LHCN-M2 (cell line): ENCODE data around the gene NOD2. TPM values are rescaled to one million over a fixed set of nuclear protein-coding genes. Genes with fewer than 3 reads are reported as not detected.

Experiments
- DNase-seq: peaks from one replicate; pipeline ENCODE4 v3.0.0-alpha.2; 2012; ENCODE audit warnings: low read depth
- total RNA-seq: library from RNA; depleted of rRNA; stranded (reverse); fragments of >200 nt; gene quantifications from 2 replicates; pipeline ENCODE4 v1.2.3, GENCODE V29; 2014

NOD2 gene
- total RNA-seq, 1 experiment from 2014 or later, result 0.80 TPM

DNA sequence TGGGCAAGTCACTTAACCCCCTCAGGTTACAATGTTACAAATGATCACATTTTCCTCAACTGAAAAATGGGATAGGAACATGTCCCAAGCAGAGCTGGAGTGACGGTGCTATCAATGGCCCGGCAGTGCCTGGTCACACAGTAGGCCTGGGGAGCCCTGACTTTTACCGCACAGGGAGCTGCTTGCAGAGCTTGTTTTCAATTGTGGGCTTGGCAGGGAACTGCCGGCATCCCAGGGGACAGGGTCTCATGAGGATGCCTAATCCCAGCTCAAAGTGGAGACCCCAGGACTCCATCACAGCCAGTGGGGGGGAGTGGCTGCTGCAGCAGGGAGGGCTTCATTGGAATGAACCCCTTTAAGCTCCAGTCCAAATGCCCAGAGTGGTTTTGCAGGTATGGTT, 23.7 kb upstream of the NOD2 start:
- DNase-seq, result no peak

DNA sequence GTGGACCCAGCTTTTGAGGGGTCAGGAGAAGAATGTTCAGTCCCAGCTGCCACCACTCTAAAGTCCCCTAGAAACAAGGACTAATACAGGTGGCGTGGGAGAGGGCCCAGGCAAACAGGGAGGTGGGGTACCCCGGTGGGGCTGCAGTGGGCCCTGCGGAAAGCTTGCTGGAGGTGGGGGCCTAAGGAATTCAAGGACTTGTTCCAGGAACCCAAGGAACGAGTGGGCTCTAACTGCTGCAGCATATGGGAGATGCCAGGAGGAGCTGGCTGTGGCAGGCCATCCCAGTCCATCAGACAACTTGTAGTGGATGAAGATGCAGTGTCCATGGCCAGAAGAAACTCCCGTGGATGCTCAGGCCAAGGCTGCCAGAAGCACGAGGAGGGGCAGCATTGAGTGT, 22.9 kb upstream of the NOD2 start:
- no peak for DNase-seq

DNA sequence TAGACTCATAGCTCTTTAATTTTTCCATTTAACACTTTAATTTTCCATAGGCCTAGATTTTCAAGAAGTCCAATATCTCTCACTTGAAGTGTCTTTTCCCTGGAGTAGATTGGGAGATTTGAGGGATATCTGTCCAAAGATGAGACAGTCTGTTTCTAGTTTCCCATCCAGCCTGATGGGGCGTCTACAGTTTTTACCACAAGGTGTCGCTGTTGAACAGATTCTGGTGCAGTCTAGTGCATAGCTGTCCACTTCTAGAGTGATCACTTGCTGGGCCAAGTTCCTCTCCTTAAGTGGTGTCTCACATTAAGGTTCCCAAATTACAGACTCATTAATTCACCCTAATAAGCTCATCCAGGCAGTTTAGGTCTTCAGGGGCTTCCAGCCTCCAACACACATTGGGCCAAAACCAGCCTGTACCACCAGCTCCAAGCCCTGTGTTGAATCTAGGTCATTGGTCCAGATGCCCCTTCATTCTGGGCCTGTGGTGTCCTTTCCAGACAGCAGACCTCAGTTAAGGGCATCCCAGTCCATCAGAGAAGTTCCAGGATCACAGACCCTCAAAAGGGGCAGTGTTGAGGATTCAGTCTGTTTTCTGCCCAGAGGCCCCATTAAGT, 21.7 kb upstream of the NOD2 start:
- DNase-seq, result peak; percentile 52

DNA sequence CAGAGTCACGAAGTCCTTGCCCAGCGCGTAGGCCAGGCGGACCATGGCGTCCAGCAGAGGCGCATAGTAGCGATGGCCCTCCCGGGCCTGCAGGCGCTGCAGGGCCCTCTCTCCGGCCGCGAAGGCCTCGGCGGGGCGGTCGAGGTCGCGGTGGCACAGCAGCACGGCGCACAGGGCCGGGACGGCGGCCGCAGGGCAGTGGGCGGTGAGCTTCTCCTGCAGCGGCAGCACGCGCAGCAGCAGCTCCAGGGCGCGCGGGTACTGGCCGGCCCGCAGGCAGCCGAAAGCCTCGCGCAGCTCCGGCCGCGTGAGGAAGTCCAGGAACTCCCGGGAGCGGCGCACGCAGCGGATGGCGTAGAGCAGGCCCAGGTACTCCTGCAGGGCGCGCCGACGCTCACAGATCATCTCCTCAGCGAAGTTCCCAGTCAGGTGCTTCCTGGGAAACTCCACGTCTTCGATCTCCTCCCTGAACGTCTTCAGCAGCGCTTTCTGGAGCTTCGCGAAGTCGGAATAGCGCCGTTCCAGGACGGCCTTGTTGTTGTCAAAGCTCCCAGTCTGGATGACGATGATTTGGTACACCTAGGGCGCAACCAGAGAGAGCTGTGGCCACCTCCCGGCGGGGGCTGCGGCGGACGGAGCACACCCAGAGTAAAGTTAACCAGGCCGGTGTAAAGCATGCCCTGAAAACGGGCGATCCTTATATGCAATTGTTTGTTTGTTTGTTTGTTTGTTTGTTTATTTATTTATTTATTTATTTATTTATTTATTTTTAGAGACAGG, 19.7 kb upstream of the NOD2 start:
- no peak for DNase-seq

DNA sequence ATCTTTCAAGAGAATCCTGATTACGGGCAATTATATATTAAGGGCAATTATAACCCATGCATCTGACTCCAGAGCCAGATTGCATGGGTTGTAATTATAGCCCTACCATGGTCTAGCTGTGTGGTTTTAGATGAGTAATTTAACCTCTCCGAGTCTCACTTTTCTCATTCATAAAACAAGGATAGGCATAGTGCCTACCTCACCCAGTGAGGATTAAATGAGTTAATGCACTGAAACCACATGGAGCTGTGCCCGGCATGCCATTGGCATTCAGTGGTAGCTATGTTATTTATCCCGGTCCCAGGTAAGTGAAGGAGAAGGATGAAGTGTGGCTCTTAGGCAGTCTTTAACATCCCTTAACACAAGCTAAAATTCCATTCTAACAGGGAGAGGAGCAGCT, 18.6 kb upstream of the NOD2 start:
- DNase-seq, result peak; percentile 55

DNA sequence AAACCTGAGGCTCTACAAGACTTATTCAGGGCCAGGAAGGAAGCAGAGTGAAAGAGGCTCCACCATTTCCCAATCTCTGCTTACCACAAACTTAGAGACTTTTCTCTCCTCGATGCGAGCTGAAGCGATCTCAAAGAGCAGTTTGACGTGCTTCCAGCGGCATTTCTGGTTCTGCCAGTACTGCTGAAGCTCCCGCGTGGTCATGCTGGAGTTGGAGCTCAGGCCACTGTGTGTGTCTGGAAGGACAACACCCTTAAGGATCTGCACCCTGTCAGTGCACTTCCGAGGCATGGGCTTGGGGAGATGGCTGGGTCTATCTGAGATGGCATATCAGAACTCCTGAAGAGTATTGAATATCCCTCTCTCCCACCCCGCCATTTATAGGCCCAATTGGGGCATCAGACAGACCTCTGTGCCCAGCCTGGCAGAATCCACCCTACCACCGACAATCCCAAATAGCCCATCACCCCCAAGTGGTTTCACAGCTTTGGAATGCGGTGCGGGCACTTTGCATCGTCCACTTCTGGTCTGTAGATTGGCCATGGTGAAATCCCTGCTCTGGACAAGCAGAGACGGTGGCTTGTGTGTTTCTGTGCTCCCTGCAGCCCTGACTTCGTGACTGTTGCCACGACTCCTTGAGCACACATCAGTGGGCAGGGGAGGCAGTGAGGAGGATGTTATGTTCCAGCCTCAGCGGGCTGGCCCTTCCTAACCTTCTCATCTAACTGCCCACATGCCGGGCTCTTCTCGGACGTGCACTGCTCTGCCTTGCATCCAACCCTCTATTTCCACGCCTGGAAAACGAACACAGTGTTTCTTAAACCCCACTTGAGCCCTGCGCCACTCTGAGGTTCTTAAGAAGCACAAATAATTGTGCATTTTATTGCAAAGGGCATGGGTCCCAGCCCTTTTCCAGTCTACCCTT, 17.5 kb upstream of the NOD2 start:
- DNase-seq, result no peak

DNA sequence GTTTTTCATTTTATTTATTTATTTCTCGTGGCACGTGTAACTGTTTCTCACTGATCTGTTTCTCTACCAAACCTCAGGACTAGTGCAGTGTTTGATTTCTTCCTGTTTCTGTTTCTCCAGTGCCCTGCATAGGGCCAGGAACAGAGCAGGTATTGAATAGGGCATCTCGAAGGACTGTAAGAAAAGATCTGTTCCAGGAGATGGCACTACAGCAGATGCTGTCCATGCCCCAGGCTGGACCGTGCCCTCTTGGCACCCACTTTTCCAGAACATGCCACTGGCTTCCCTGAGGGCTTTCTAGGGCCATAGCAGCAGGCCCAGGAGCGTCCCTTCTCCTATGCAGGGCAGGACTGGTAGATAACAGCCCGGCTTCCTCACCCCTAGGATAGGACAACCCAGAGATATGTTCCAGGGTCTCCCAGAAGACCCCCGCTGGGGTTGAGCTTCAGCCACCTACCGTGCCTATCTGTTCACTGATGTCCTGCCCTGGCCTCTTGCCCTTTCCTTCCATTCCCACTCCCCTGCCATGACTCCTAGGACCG, 16.7 kb upstream of the NOD2 start:
- DNase-seq, result no peak

DNA sequence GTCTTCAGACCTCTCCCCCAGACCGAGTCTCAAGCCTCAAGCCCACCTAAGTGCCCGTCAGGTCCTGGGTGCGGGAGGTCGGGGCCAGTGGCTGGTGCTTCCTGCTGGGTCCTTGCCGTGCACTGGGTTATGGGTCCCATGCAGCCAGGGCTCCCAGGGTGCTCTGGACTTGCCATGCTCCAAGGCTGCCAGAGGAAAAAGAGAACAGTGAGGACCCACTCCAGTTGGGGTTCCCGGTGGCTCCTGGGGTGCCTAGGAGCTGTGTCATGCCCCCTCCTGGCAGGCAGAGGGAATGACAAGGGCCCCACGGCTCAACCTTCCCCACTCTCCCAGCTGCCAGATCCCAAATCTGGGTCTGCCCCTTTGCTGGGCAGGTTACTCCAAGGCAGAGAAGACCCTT, 16.1 kb upstream of the NOD2 start:
- DNase-seq, result no peak

DNA sequence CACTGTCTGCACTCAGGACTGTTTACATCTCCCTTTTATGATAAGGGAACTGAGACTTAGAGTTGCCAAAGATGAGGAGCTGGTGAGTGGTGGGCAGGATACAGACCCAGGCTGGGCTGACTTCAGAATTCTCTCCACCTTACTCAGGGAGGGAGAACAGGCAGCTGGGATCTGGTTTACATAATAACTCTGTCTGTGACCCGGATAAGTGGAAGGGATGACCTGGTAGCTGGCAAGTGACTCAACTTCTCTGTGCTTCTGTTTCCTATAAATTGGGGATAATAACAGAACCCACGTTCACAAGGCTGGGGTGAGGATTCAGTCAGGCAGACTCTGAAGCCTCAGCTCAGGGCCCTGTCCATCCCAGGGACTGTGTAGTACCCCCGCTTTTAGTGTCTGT, 14.9 kb upstream of the NOD2 start:
- DNase-seq, result no peak

DNA sequence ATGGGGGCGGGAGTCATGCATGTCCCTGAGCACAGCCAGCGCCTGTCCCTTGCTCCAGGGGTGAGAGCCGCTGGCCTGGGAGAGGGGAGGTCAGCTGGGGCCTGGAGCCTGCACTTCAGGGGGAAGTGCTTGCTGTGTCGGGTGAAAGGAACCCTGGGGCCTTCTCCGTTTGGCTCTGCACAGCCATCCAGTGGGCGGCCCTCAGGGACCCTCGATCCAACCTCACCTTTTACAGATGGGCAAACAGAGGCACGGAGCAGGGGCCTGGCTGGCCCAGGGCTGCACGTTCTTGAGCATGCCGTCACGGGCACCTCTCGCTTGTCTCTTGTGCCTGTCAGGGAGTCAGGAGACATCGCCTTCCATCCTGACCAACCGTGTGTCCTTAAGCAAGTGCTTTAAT, 14.1 kb upstream of the NOD2 start:
- DNase-seq, result no peak

DNA sequence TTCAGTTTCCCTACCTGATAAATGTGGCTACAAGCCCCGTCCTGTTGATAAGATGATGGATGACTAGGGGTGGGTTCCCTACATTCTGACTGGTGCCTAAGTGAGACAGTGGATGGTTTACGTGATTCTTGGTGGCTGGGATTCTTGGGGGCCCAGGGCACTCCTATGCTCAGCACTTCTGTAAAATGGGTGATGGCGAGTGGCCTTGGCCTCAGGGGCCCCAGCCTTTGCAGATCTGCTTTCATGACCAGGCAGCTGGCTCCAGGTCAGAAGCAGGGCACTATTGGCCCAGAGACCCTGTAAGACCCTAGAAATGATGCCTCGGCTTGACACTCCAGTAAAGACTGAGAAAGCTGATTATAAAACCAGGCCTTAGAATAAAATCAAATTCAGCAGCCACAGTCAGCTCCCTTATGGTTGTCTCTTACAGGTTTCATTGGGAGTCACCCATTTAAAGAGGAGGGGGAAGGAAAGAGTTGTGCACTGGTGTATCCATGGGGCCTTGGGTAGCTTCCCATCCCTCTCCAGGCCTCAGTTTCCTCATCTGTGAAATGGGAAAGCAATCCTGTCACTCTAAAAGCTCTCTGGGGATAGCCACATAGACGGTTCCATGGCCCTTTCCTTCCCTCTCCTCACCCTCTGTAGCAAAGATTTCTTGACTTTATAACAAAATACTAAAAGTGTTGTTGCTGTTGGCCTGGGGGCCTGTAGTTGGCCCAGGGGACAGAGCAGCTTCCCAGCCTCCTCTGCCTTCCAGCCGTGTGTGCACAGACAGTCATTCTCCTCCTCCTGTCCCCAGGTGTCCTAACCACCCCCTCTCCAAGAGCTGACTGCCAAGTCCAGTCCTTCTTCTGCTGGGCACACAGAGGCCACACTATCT, 13.5 kb upstream of the NOD2 start:
- no peak for DNase-seq

DNA sequence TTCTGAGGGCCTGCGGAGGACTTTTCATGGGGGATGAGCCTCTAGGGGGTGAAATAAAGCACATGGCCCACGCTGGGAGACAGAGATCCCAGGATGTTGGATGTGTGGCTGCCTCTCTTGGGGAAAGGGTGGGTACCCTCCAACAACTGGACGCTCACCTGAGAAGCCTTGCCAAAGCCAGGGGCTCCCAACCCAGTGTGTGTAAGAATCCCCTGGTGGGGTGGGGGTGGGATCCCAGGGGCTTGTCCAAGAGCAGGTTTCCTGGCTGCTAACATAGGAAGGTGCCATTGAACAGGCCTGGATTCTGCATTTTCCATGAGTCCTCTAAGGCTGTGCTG, 12.9 kb upstream of the NOD2 start:
- no peak for DNase-seq

DNA sequence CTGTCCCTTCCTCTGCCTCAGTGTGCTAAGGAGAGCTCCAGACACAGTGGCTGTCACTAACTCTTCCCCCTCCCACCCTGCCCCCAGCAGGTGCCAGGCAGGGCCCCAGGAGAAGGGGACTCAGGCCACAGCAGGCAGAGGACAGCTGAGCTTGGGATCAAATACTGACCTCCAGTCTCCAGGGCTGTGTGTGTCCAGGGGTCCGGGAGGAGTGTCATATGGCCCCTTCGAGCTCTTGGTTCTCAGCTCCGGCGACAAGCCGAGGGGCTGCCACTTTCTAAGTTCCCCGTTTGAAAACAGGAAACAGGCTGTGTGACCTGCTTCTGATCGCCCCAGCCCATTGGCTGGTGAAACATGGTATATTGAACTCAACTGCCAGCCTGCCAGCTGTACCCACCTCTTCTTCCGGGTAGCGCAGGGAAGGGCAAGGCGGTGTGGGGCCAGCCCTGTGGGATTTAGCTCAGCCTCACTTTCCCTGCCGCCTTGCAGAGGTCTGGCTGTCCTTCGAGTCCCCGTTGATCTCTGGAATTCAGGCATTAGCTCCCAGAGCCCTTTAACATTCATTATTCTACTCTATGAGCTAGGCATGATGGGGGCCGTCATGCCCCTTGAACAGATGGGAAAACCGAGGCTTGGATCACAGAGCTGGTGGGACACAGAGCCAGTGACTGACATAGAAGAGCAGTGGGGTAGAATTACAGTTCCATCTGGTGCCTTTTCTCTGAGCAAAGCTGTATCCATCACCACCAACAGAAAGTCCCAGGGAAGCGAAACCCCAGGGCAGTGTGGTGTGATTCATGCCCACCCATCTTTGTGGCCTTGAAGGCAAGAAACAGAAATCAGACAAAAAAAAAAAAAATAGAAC, 12.2 kb upstream of the NOD2 start, which contains the start of gene SNX20:
SNX20 (minus strand) TSS at position 292 of the 865 bp plus-strand sequence. CDS start 3,786 bp downstream, outside the sequence.
- no peak for DNase-seq

DNA sequence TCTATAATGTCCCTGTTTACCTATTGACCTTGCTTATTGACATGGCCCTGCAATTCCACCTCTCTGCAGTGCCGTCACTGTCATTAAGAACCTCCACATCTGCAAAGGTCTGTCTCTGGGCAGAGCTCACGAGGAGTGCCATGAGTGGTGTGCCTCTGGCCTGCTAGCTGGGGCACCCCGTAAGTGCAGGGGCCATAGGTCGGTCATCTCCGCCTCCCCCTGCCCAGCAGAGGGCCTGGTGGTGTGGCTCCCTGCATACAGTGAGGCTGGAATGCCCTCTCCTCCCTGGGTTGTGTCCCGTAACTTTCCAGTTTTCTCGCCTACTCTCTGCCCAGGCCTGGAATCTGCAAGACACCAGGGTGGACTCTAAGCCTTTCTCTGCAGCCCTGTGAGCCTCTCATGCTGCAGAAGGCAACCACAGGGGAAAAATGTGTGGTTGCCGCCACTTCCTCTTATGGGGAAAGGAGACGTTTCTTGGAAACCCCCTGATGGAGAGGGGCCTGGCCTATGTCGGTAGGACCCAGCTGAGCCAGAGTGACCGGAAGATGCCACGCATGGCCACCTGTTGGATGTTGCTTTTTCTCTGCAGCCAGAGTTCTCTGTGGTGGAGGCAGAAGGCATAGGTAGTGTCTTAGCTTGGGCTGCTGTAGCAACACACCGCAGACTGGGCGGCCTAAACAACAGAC, 9.6 kb upstream of the NOD2 start:
- no peak for DNase-seq

DNA sequence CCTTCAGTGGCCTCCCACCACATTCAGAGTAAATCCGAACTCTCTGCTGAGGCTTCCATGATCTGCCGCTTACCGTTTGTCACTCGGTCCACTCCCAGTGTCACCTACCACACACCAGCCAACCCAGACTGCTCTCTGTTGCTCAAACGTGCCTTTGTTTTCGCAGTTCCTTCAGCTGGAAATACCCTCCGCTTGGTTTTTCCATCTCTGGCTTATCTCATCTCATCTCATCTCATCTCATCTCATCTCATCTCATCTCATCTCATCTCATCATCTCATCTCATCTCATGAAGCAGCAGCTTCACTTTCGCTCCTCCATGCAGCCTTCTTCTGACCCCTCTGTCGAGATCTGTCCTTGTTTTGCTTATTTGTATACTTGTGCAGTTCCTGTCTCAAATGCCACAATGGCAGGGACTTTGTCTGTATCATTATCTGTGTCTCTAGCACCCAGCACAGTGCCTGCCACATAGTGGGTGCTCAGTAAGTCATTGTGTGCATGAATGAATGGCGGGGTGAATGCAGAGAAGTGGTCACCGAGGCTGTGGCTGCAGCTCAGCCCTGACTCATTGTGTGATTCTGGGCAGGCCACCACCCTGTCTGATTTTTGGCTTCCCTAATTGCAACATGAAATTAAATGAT, 8.5 kb upstream of the NOD2 start:
- DNase-seq, result no peak

DNA sequence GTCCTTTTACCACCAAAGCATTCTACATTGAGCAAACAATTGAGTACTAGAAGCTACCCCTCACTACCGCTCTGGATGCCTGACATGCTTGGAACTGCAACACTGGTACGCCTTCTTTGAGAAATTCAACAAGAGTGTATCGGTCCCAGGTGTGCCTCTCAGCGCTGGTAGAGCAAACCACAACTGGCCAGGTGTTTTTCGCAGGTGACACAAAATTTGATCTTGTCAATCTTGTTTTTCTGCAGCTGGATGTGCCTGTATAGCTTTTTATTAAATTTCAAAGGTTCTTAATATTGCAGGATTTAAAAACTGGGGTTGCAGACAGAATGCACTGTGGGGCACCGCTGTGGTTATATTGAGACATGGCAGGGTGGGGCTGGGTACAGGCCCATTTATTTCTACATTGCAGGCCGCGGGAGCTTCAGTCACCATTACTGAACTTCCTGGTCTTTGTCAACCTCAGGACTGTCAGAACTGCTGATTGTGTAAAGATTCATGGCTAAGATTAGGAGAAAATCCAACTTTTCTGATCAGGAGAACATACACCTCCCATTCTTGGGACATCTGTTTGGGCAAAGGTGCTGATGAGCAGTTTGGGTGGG, 7.8 kb upstream of the NOD2 start:
- DNase-seq, result no peak

DNA sequence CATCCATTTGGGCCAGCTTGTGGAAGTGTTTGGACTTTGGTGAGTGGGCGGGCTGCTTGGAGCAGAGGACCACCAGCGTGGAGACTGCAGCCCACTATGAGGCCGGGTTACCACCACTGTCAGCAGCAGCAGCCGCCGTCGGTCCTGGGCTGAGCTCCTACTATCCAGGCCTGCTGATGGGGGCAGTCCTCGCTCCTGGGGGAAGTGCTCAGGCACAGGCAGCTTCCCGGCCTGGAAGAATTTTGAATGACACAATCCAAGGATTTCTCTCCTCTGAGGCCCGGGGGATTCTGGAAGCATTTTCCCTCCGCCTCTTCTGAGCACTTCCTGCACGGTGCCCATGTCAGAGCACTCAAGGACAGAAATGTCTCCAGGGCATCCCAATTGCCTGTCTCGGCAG, 5.3 kb upstream of the NOD2 start:
- no peak for DNase-seq

DNA sequence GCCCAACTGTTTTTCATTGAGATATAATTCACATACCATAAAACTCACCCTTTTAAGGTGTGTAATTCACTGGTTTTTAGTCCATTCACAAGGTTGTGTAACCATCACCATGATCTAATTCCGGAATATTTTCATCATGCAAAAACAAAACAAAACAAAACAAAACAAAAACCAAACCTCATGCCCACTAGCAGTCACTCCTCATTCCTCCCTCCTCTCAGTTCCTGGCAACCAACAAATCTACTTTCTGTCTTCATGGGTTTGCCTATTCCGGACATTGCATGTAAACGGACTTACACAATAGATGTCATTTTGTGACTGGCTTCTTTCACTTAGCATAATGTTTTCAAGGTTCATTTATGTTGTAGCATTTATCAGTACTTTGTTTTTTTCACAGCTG, 4.5 kb upstream of the NOD2 start:
- DNase-seq, result no peak

DNA sequence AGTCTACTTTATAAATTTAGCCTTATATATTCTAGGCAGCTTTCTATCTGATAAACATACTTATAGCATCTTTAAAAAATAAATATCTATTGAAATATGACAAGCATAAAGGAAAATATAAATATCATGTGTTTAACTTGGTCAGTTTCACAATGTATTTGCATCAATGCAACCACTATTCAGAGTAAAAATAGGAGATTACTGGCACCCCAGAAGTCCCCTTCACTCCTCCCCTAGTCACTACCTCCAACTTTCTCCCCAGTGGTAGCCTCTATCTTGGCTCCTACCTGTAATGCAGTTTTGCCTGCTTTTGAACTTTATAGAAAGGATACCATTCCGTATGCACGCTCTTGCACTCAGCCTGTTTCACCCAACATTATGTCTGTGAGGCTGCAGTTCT, 3.2 kb upstream of the NOD2 start:
- no peak for DNase-seq
